Sigmoid colon (tissue), 4 donors: ENCODE measurements around the gene MRPL24.

Experiments used
- EP300 ChIP-seq, 4 donors: sonication (generic); formaldehyde crosslinking; IDR thresholded peaks; one replicate each; pipeline ENCODE4 v1.6.1; 2017; ENCODE audit warnings: antibody characterized with exemption in 4 of 4
- POLR2A ChIP-seq, 2 donors: fragments of 450-650 bp; IDR thresholded peaks; one replicate each; pipeline ENCODE4 v1.6.1; 2016; ENCODE audit warnings: antibody characterized with exemption in 2 of 2, mild to moderate bottlenecking in 2 of 2, moderate library complexity in 2 of 2
- POLR2AphosphoS5 ChIP-seq, 4 donors: sonication (generic); formaldehyde crosslinking; IDR thresholded peaks; one replicate each; pipeline ENCODE4 v1.6.1; 2017; ENCODE audit warnings: antibody characterized with exemption in 4 of 4
- TF ChIP-seq, protein P1 (sequence below), 4 experiments: fragments of 450-650 bp in 3 of 4; fragments of 200-600 bp in 1 of 4; IDR thresholded peaks; one replicate each; pipeline ENCODE4 v1.5.1; 2016 to 2019; ENCODE audit warnings: antibody characterized with exemption in 4 of 4, mild to moderate bottlenecking in 3 of 4, moderate library complexity in 2 of 4

DNA sequence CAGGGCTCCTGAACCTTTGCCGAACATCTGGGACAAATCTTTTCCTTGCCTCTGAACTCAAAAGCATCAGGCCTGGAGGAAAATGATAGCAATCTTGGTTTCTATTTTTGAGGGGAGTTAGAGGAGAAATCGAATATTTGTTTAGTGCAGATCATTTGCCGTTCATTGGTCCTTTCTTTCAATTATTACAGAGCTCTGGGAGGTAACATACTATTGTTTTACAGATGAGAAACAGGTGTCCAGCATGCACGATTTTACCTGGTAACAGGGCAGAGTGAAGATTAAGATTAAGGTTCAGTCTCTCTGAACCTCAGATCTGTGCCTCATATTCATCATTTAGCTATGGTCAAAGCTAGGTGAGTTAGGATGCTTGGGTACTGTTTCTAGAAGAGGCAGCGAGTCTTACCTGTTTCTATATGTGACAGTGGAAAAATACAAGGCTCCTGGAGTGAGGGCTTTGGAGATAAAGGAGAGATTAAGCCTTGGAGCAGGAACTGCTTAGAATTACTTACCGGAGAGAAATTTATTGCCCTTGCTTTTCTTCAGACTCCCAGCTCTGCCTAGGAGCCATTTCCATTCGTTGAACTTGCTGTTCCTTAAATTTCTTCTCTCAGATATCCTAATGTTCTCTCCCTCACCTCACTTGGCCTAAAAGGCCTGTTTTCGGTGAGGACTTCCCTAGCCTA, 27.9 kb upstream of the MRPL24 start:
- TF ChIP-seq, protein P1, sequence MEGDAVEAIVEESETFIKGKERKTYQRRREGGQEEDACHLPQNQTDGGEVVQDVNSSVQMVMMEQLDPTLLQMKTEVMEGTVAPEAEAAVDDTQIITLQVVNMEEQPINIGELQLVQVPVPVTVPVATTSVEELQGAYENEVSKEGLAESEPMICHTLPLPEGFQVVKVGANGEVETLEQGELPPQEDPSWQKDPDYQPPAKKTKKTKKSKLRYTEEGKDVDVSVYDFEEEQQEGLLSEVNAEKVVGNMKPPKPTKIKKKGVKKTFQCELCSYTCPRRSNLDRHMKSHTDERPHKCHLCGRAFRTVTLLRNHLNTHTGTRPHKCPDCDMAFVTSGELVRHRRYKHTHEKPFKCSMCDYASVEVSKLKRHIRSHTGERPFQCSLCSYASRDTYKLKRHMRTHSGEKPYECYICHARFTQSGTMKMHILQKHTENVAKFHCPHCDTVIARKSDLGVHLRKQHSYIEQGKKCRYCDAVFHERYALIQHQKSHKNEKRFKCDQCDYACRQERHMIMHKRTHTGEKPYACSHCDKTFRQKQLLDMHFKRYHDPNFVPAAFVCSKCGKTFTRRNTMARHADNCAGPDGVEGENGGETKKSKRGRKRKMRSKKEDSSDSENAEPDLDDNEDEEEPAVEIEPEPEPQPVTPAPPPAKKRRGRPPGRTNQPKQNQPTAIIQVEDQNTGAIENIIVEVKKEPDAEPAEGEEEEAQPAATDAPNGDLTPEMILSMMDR (IDR thresholded peaks at IDR 0.05) = no peak
- TF ChIP-seq EP300 (IDR thresholded peaks at IDR 0.05) = no peak
- TF ChIP-seq POLR2A (IDR thresholded peaks at IDR 0.05) = no peak
- no peak for TF ChIP-seq POLR2AphosphoS5 (IDR thresholded peaks at IDR 0.05)
